Lung microvascular endothelial cell (primary cell): ENCODE measurements around the gene USP34. TPM values are rescaled to one million over a fixed set of nuclear protein-coding genes. Genes with fewer than 3 reads are reported as not detected.
"Not testable (repeated sequence)": the region's sequence is repeated elsewhere in the genome, so short reads cannot be mapped to it uniquely, and the experiment has no call there.

Source experiments
- DNase-seq, 2 donors: peaks; one replicate each; pipeline versions ENCODE4 v3.0.0 to v3.0.0-alpha.2; 2010; ENCODE audit warnings: low read depth in 2 of 2
- total RNA-seq: library from RNA; depleted of rRNA; stranded (reverse); fragments of >200 nt; gene quantifications from 2 replicates; pipeline ENCODE4 v1.2.1, GENCODE V29; 2014

Gene USP34, protein sequence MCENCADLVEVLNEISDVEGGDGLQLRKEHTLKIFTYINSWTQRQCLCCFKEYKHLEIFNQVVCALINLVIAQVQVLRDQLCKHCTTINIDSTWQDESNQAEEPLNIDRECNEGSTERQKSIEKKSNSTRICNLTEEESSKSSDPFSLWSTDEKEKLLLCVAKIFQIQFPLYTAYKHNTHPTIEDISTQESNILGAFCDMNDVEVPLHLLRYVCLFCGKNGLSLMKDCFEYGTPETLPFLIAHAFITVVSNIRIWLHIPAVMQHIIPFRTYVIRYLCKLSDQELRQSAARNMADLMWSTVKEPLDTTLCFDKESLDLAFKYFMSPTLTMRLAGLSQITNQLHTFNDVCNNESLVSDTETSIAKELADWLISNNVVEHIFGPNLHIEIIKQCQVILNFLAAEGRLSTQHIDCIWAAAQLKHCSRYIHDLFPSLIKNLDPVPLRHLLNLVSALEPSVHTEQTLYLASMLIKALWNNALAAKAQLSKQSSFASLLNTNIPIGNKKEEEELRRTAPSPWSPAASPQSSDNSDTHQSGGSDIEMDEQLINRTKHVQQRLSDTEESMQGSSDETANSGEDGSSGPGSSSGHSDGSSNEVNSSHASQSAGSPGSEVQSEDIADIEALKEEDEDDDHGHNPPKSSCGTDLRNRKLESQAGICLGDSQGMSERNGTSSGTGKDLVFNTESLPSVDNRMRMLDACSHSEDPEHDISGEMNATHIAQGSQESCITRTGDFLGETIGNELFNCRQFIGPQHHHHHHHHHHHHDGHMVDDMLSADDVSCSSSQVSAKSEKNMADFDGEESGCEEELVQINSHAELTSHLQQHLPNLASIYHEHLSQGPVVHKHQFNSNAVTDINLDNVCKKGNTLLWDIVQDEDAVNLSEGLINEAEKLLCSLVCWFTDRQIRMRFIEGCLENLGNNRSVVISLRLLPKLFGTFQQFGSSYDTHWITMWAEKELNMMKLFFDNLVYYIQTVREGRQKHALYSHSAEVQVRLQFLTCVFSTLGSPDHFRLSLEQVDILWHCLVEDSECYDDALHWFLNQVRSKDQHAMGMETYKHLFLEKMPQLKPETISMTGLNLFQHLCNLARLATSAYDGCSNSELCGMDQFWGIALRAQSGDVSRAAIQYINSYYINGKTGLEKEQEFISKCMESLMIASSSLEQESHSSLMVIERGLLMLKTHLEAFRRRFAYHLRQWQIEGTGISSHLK (N-terminal part only)
- 64.9 and 91.5 TPM in 2 replicates for total RNA-seq

DNA sequence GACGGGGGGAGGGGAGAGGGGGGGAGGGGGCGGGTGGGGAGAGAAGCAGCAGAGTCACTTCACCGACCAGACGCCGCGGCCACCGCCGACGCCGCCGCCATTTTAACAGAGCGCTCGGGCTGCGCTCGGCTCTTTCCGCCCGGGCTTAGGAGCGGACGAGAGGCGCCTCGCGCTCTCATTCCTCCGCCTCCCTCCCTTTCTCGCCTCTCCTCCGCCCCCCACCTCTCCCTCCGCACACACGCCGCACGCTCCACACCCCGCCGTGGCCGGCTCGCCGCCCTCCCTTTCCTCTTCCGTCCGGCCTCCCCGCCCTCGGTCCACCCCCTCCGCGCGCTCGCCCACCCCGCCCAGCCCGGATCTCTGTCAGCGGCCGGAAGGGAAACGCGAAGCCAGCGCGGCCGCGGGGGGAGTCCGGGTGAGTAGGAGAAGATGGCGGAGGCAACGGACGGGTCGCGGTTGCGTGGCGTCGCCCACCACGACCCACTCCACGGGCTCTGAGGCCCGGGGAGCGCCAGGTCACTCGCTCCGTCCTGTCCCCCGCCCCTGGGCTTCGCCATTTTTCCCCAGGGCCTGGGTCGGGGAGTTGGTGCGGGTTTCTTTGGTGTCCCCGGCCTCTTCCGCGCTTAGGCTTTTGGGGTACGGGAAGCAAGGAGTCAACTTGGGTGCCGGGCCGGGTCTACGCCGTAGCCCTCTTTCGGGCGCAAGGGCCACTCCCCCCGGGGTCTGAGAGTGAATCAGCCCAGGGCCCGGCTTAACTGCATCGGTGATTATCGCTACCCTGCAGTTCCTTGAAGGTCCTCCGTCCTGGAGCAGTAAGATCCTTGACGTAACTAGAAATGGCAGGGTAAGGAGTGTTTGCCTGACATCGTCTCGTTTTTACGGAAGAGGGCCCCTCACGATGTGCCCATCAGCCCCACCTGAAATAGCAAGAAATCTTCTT lies at the start of gene USP34:
Gene USP34, minus strand, starts transcription at position 123 of the 940 bp plus-strand sequence. CDS start 395 bp downstream, outside the sequence.
- DNase-seq: peak; percentile 97 to 98

DNA sequence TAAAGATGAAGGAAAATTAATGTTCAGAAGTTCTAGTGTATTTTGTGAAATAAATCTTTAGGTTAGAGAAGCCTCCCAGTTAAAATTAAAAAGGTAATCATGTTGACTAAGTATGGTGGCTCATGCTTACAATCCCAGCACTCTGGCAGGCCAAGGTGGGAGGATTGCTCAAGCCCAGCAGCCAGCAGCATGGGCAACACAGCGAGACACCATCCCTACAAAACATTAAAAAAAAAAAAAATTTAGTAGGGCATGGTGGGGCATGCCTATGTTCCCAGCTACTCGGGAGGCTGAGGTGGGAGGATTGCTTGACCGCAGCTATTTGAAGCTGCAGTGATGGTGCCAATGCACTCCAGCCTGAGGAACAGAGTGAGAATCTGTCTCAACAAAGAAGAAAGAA lies 49.4 kb upstream of the USP34 start:
- DNase-seq: no peak

DNA sequence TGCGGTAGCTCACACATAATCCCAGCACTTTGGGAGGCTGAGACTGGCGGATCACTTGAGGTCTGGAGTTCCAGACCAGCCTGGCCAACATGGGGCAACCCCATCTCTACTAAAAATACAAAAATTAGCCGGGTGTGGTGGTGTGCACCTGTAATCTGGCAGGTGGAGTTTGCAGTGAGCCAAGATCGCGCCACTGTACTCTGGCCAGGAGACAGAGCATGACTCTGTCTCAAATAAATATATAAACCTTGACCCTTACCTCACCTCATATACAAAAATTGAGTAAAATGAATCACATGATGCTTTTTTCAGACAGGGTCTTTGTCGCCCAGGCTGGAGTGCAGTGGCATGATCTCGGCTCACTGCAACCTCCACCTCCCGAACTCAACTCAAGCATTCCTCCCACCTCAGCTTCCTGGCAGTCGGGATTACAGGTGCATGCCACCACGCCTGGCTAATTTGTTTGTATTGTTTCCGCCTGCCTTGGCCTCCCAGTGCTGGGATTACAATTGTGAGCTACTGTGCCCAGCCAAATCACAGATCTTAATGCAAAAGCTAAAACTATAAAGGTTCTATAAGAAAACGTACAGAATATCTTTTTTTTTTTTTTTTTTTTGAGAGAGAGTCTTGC lies 42.0 kb upstream of the USP34 start:
- DNase-seq: no peak

DNA sequence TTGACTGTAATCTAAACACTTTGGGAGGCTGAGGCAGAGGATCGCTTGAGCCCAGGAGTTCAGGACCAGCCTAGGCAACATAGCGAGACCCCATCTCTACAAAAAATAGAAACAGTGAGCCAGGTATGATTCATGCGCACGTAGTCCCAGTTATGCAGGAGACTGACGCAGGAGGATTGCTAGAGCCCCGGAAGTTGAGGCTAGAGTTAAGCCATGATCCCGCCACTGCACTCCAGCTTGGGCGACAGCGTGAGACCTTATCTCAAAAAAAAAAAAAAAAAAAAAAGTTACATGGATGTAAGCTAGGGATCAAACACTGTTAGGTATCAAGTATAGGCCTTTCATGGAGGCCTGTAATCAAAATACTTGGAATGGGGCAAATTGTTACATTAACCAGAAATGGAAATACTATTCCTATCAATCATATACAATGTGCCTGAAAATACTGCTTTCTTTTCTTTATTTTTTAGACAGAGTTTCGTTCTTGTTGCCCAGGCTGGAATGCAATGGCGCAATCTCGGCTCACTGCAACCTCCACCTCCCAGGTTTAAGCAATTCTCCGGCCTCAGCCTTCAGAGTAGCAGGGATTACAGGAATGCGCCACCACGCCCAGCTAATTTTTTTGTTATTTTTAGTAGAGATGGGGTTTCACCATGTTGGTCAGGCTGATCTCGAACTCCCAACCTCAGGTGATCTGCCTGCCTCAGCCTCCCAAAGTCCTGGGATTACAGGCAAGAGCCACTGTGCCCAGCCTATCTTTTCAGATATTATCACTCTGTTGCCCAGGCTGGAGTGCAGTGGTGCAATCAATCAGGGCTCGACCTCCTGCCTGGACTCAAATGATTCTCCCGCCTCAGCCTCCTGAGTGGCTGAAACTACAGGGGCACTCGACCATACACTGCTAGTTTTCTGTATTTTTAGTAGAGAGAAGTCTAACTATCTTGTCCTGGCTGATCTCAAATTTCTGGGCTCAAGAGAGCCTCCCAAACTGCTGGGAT lies 40.1 kb upstream of the USP34 start:
- no peak for DNase-seq

DNA sequence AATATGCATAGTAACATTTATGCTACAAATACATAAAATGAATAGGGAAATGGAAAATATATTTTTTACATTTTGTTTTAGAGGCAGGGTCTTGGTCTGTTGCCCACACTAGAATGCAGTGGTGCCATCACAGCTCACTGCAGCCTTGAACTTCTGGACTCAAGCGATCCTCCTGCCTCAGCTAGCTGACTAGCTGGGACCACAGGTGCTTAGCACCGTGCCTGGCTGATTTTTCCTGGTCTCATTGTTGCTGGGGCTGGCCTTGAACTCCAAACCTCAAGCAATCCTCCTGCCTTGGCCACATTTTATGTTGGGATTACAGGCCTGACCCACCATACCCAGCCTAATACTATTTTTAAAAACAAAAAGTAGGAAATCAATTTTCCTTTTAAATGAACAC lies 34.1 kb upstream of the USP34 start:
- no peak for DNase-seq

DNA sequence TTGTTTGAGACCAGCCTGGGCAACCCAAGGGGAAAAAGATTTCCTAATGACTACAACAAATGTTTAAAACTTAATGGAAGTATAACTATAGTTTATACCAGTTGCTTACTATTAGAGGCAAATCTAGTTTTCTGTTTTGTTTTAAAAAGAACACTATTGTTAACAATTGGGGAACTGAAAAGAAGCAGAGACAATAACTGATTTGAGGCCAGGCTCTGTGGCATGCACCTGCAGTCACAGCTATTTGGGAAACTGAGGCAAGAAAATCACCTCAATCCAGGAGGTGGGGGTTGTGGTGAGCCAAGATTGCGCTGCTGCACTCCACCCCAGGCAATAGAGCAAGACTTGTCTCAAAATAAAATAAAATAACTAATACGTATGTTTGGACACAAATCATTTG lies 28.2 kb upstream of the USP34 start:
- no peak for DNase-seq

DNA sequence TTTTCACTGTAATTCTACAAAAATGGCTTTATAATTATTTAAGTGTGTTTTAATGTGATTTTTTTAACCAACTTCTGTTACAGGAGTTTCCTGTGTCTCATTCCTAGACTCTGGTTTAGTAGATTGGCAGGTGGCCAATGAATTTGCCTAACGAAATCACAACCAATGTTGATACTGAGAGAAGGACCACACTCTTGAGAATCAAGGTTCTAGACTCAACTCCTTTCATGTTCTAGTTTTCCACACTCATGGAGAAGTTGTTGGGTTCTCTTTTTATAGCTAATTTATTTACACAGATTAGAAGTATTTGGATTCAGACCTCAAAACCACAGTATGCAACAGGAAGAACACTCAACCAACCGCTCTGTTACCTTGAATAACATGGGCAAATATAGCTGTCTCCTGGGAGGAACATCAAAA lies 22.6 kb upstream of the USP34 start:
- peak; percentile 24 to 75 for DNase-seq

DNA sequence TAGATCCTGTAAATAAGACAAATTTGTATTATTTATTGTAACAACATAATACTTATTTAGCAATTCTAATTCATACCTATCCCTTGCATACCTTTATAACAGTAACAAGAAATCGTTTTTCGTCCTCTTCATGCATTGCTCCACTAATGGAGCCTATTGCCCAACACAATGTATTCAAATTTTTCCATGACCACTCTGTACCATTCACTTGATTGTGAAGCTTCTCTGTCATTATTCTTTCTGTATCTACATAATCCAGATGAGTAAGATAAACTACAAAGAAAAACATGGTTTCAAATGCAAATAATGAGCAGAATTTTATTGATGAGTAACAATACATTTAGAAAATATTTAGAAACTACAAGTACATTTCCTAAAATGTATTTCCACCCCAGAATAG lies 21.6 kb upstream of the USP34 start:
- DNase-seq: no peak

DNA sequence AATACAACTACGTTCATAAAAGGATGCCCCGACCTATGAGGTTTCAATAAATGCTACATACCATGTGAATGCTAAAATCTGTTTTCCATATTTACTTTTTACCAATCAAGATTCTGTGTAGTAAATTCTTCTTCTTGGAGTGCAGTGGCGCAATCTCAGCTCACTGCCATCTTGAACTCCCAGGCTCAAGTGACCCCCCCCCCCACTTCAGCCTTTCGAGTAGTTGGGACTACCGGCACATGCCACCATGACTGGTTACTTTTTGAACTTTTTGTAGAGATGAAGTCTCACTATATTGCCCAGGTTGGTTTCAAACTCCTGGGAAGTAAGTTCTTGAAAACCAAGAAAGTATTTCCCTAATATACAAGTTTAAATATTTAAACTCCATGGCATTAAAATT lies 14.4 kb upstream of the USP34 start:
- no peak for DNase-seq

DNA sequence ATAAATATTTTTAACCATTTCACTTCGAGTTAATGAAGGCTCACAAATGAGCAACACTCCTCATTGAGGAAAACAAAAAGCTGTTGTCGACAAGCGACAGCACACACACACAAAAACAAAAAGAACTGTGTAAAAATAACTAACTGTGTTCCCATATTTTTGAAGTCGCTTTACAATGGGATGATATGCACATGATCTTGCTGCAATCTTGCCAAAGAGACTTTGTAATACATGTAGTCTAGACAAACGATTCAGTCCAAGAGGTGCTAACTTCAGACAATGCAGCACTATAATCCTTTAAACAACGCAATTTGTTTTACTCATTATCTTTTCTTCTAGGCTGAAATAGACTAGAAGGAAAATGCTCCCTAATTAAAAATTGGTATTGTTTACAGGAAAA lies 7.2 kb upstream of the USP34 start:
- DNase-seq: no peak

DNA sequence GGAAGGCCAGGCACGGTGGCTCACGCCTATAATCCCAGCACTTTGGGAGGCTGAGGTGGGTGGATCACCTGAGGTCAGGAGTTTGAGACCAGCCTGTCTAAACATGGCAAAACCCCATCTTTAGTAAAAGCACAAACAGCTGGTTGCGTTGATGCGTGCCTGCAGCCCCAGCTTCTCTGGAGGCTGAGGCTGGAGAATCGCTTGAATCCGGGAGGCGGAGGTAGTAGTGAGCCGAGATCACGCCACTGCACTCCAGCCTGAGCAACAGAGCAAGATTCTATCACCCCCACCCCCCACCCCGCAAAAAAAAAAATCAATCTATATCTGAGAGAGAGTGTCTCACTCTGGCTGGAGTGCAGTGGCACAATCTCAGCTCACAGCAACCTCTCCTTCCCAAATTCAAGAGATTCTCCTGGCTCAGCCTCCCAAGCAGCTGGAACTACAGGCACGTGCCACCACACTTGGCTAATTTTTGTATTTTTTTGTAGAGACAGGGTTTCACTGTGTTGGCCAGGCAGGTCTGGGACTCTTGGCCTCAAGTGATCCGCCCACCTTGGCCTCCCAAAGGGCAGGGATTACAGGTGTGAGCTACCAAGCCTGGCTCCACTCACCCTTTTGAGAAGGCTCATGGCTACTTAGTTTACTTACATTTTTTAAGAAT lies 6.2 kb upstream of the USP34 start:
- not testable (repeated sequence) for DNase-seq

DNA sequence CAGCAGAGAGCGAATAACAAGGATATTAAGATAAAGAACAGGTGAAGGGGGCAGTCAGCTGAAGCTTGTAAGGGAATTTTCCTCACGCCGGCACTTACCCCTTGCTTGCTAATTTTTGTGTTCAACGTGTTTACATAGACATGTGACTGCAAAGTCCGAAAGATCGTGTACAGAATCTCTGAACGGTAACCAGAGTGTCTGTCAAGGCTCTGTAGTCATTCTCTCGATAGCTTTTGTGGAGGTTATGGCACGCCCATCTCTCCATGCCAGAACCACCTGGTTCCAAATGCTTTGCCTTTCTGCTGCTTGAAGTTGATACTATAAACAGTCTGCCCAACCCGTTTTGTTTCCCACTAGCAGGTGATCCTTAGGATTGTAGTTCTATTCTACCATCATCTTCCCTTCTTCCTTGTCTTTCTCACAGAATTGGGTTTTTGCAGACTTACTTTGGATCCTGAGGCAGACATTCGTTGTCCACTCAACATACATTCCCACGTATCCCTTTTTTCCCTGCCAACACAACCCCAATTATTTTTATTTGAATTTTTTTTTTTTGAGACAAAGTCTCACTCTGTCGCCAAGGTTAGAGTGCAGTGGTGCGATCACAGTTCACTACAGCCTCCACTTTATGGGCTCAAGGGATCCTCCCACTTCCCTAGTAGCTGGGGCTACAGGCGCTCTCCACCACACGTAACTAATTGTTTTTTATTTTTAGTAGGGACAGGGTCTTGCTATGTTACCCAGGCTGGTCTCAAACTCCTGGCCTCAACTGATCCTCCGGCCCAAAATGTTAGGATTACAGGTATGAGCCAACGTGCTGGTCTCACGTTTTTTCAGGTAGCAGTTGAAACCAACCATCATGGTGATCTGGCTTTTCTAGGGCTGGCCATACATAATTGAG lies 1.3 kb upstream of the USP34 start:
- DNase-seq: peak; percentile 30 to 39

DNA sequence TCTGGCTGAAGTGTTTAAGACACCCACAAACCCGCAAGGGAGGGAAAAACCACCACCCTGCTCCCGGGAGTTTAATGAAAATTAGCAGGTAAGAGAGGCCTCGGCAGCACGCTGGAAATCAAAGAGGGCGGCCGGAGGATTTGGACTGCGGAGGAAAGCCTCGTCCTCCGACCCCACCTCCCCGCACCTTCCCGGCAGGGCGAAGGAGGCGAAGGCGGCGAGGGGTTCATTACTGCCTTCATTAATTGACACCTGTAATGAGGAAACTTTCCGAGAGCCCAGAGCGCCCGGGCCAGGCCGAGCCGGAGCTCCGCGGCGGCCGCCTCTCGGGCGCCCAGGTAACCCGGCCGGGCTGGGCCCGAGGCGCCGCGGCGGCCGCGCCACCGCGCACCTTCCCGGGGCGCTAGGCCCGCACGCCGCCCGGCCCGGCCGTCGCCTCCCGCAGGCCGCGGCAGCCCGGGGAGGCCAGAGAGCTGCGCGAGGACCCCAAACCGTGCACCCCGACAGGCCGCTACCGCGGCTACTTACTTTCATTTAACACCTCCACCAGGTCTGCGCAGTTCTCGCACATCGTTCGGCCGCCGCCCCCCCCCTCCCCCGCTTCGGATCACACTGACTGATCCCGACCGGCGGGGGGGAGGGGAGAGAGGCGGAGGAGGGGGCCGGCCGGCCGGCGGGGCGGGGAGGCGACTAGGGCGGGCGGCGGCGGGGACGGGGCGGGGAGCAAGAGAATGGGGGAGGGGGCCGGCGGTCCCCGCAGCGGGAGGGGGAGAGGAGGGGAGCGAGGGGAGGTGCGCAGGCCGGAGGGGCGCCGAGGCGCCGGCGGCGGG lies 550 bp downstream of the USP34 start:
- peak; percentile 82 to 88 for DNase-seq

DNA sequence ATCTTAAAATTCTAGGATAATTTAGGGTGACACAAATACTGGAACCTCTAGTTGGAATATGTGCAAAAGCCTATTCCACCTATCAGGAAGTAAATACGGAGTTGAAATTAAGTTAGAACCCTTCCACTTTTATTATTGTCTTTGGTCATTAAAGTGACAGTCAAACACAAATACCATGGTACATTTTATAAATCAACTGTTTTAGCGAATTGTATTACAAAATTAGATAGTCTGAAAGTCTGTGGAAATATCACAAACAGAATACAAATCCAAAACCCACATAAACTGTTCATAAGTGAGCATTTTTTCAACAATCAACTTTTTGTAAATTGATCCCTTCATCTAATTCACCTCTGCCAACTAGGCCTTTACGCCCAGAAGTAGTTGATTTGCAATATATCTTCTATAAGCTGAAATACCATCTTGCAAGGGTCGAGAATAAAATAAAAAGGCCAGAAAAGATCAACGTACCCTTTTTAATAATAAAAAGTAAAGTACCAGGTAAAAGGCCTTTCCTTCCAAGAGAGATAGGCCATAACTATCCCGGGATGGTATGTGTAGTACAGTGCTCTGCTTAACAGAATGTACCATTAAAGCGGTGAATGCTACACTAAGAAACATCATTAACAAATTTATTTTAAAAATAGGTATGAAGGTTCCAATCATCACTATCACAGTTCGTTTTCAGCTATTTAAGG lies 1.3 kb downstream of the USP34 start:
- peak; percentile 30 to 37 for DNase-seq

DNA sequence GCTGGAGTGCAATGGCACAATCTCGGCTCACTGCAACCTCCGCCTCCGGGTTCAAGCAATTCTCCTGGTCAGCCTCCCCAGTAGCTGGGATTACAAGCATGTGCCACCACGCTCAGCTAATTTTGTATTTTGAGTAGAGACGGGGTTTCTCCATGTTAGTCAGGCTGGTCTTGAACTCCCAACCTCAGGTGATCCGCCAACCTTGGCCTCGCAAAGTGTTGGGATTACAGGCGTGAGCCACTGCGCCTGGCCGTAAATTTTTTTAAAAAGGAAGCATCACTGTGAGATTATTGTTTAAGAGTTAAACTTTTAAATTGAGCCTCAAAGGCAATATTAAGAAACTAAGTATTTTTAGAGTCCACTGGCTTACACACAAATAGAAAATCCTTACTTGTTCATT lies 2.7 kb downstream of the USP34 start:
- DNase-seq: not testable (repeated sequence)

DNA sequence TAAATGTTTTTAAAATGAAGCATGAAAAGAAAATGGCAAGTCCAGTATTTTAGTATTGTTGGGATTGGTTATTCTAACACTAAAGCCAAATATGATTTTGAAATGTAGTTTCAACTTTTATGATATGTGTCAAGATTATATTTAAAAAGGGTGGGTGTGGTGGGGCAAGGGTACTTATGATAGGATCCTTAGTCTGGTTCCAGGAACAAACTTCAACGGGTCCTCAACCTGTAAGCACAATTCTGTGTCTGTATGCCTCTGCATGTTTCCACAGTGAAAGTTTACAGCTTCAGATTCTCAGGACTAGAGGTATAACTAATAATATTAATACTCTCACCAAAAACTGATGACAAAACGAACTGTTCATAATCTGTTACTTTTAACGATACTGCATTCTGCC lies 5.8 kb downstream of the USP34 start:
- DNase-seq: no peak
